ENCODE results near the gene ATP6AP1. TPM values are rescaled to one million over a fixed set of nuclear protein-coding genes. Genes with fewer than 3 reads are reported as not detected.
A peak's percentile ranks its signal among the peaks of the same experiment; 100 is the strongest.

ATP6AP1 gene
- total and polyA plus RNA-seq, 10 of the 15 experiments (the other 5 are each of a cell fraction or from before 2014, with no cell fraction given), result 4.5 to 56.4 (median 32.0) TPM

DNA sequence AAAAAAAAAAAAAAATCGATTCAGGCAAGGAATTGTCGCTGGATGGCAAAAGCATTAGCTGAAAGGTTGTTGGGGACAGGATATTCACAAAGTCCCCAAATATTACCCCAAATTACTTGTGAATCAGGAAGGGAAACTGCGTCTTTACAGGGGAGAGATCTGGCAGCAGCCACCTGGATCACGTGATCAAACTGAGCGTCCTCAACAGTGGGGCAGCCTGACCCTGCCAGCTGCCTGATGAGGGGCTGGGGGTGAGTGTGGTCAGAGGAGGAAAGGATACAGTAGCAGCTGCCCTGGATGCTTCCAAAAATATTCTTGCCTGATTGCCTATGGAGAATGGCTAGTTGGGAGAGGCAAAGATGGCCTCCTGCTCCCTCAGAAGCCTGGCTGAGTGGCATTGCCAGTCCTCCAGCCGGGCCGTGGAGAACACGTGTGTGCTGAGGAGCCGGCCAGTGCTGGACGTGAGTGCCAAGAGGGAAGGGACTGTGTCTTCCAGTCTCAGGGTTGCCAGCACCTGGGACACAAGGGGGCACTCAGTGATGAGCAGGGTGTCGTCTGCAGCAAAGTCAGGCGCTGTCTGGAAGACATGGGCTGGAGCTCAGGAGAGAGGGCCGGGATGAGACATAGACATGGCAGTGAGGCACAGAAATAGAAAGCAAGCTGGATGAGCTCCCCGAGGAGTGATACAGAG, 53.6 kb downstream of the ATP6AP1 start:
- TF ChIP-seq BHLHE40 (IDR thresholded peaks at IDR 0.05; ENCODE audit: borderline replicate concordance in 1 of 2, low read depth in 2 of 2, low read length in 1 of 2) (peak in 1 of 2 experiments; percentile 58; a peak in 1 of 4 replicates), ZBTB11 (CRISPR knock-in tag; IDR thresholded peaks at IDR 0.05) (peak; percentile 11; the same call in 1 of the 2 replicates), MEF2B (IDR thresholded peaks at IDR 0.05; ENCODE audit: partially characterized antibody, poor library complexity, severe bottlenecking) (no peak), RAD51 (IDR thresholded peaks at IDR 0.05) (peak; percentile 88), USF1 (IDR thresholded peaks at IDR 0.05; ENCODE audit: borderline replicate concordance, extremely low read length, insufficient read depth, low read depth, low read length) (peak; percentile 54), RELA (IDR thresholded peaks at IDR 0.05; ENCODE audit: borderline replicate concordance, partially characterized antibody) (no peak)
- TF ChIP-seq, protein P1, sequence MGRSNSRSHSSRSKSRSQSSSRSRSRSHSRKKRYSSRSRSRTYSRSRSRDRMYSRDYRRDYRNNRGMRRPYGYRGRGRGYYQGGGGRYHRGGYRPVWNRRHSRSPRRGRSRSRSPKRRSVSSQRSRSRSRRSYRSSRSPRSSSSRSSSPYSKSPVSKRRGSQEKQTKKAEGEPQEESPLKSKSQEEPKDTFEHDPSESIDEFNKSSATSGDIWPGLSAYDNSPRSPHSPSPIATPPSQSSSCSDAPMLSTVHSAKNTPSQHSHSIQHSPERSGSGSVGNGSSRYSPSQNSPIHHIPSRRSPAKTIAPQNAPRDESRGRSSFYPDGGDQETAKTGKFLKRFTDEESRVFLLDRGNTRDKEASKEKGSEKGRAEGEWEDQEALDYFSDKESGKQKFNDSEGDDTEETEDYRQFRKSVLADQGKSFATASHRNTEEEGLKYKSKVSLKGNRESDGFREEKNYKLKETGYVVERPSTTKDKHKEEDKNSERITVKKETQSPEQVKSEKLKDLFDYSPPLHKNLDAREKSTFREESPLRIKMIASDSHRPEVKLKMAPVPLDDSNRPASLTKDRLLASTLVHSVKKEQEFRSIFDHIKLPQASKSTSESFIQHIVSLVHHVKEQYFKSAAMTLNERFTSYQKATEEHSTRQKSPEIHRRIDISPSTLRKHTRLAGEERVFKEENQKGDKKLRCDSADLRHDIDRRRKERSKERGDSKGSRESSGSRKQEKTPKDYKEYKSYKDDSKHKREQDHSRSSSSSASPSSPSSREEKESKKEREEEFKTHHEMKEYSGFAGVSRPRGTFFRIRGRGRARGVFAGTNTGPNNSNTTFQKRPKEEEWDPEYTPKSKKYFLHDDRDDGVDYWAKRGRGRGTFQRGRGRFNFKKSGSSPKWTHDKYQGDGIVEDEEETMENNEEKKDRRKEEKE (IDR thresholded peaks at IDR 0.05), result no peak
- ChIA-PET CTCF (interaction anchor here (0.6 to 2.5 kb wide), 3 partner anchors 45 to 811 kb away, joined by 4 to 8 read pairs (median 4); no protein-coding TSS in a partner anchor), SMC1A (ENCODE audit: uncharacterized antibody, unreplicated experiment) (interaction anchor here (0.6 to 0.9 kb wide), 2 partner anchors 26 to 45 kb away, joined by 3 to 5 read pairs; no protein-coding TSS in a partner anchor), POLR2A (interaction anchor here (1.4 kb wide), 1 partner anchor 7 kb away, joined by 3 read pairs; no protein-coding TSS in a partner anchor), RAD21 (ENCODE audit: unreplicated experiment) (no interaction called here)
- no TSS peak for BruUV-seq (replicated peaks)
- H3K27me3 ChIP-seq (replicated peaks in 1 of 2; ENCODE audit: control insufficient read depth in 2 of 2, insufficient read depth in 2 of 2, low read length in 1 of 2), result no peaks in the 10 kb centered on the region
- FAIRE-seq (no peak), DNase-seq (ENCODE audit: low read depth, low spot score) (no peak), ATAC-seq (no peak)
- H3K4me3 ChIP-seq, result no peak overlapping the region
- no peak overlapping the region for H3K4me2 ChIP-seq (ENCODE audit: control insufficient read depth, insufficient read depth)
- peaks cover 16% of the 10 kb centered on the region for H3K79me2 ChIP-seq (ENCODE audit: control insufficient read depth, insufficient read depth, low read length)
- whole genome bisulfite sequencing (ENCODE audit: insufficient coverage, insufficient replicate concordance, low lambda C conversion rate, missing lambda C conversion rate), result 68% methylated on average over 14 of the region's 14 CpGs
- H2AFZ ChIP-seq (ENCODE audit: control insufficient read depth, low read depth, low read length), result no peak overlapping the region
- no peak overlapping the region for H3K27ac ChIP-seq (ENCODE audit: control insufficient read depth, insufficient read depth)
- intact Hi-C loops (cut with micrococcal nuclease; ENCODE audit: unreplicated experiment), result no loop called here
- peaks cover 8% of the 10 kb centered on the region; the same call in 1 of the 2 replicates for H3K4me1 ChIP-seq (ENCODE audit: control insufficient read depth, insufficient read depth, low read length)
- no peaks in the 10 kb centered on the region; a peak in 2 of 4 replicates for H3K36me3 ChIP-seq (ENCODE audit: control insufficient read depth in 2 of 2, insufficient read depth in 2 of 2, low read length in 1 of 2)
- H3K9ac ChIP-seq (ENCODE audit: control insufficient read depth, insufficient read depth, low read length), result no peak overlapping the region
- in situ Hi-C loops (cut with MboI), result no loop called here
- no peaks in the 10 kb centered on the region for H4K20me1 ChIP-seq (ENCODE audit: control insufficient read depth, insufficient read depth)
- no peaks in the 10 kb centered on the region for H3K9me3 ChIP-seq (replicated peaks; ENCODE audit: control insufficient read depth, insufficient read depth, low read length)

Data from GM12878 (cell line).